K562 (cell line): ENCODE data around the gene LRRC10.

ENCODE experiments used
- ARNT ChIP-seq, 2 experiments: fragments of 450-650 bp; IDR thresholded peaks; 2 replicates each; pipeline ENCODE4 v1.6.1; 2016; ENCODE audit warnings: mild to moderate bottlenecking in 1 of 2
- BRF1 ChIP-seq: IDR thresholded peaks from 3 replicates; pipeline ENCODE4 v1.6.1; 2011; ENCODE audit warnings: borderline replicate concordance, mild to moderate bottlenecking; ENCODE audit not compliant: insufficient read length; ENCODE audit errors: extremely low read depth
- PHTF2 ChIP-seq: fragments of 250-450 bp; sonication (Bioruptor Pico); IDR thresholded peaks from 2 replicates; pipeline ENCODE4 v1.5.0; 2021; ENCODE audit warnings: mild to moderate bottlenecking
- RBM15 ChIP-seq: fragments of 200-400 bp; formaldehyde crosslinking; IDR thresholded peaks from 2 replicates; pipeline ENCODE4 v1.6.1; 2018; ENCODE audit warnings: mild to moderate bottlenecking, low read length, moderate library complexity; ENCODE audit not compliant: insufficient read depth
- TCF7L2 ChIP-seq: fragments of 150-350 bp; IDR thresholded peaks from 2 replicates; pipeline ENCODE4 v1.6.1; 2016; ENCODE audit warnings: low read depth, mild to moderate bottlenecking, low read length, moderate library complexity
- ZC3H11A ChIP-seq: IDR thresholded peaks from 2 replicates; pipeline ENCODE4 v1.6.1; 2012; ENCODE audit warnings: low read depth, low read length, improper control_type of control experiment

DNA sequence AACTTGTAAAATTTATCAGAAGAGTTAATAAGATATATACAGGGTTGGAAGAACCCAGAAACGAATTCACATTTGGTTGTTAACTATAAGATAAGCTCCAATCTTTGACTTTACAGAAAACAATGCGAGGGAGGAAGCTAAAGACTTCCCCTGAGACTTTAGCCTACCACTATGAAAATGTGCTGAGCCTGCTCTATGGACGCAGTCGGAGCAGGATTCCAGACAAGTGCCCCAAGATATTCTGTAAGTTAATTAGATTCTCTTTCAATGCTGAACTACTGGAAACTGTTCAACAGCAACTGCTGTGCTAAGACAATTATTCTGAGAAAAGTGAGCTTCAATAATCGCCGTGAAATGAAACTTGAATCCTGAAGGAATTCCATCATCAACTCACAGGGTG lies 8.3 kb upstream of the LRRC10 start:
- no peak for TF ChIP-seq TCF7L2
- no peak for TF ChIP-seq ZC3H11A
- no peak for TF ChIP-seq PHTF2 (CRISPR knock-in tag)
- TF ChIP-seq ARNT (IDR thresholded peaks at IDR 0.05) = no peak
- TF ChIP-seq BRF1 = no peak
- TF ChIP-seq RBM15 = no peak
